WTC11 (cell line): ENCODE measurements around the gene BOLA3.

Experiments used
- ATF3 ChIP-seq: sonication (generic); formaldehyde crosslinking; conservative IDR thresholded peaks from 2 replicates; pipeline ENCODE4 v1.8.1; 2022; ENCODE audit warnings: mild to moderate bottlenecking, missing genetic modification reagents
- ATF6 ChIP-seq: sonication (generic); formaldehyde crosslinking; IDR thresholded peaks from 2 replicates; pipeline ENCODE4 v1.8.1; 2023; ENCODE audit warnings: mild to moderate bottlenecking, missing genetic modification reagents
- CREB1 ChIP-seq: sonication (generic); formaldehyde crosslinking; IDR thresholded peaks from 2 replicates; pipeline ENCODE4 v1.8.0; 2023; ENCODE audit warnings: mild to moderate bottlenecking, missing genetic modification reagents
- CTCF ChIP-seq: fragments of 200-600 bp; IDR thresholded peaks from 2 replicates; pipeline ENCODE4 v1.8.0; 2022; ENCODE audit warnings: antibody characterized with exemption
- ESRRA ChIP-seq: sonication (generic); formaldehyde crosslinking; IDR thresholded peaks from 2 replicates; pipeline ENCODE4 v1.8.1; 2022; ENCODE audit warnings: mild to moderate bottlenecking, missing genetic modification reagents, borderline replicate concordance
- GRHL2 ChIP-seq: fragments of 250-450 bp; sonication (Bioruptor Pico); IDR thresholded peaks from 2 replicates; pipeline ENCODE4 v1.8.0; 2022; ENCODE audit warnings: mild to moderate bottlenecking, moderate library complexity; ENCODE audit not compliant: insufficient replicate concordance, severe bottlenecking
- NR2C2 ChIP-seq: sonication (generic); formaldehyde crosslinking; IDR thresholded peaks from 2 replicates; pipeline ENCODE4 v1.8.0; 2022; ENCODE audit warnings: mild to moderate bottlenecking, missing genetic modification reagents
- RELA ChIP-seq: sonication (generic); formaldehyde crosslinking; IDR thresholded peaks from 2 replicates; pipeline ENCODE4 v1.8.1; 2022; ENCODE audit warnings: missing genetic modification reagents, mild to moderate bottlenecking, borderline replicate concordance
- ZNF263 ChIP-seq: sonication (generic); formaldehyde crosslinking; IDR thresholded peaks from 2 replicates; pipeline ENCODE4 v1.8.1; 2022; ENCODE audit warnings: low read depth, mild to moderate bottlenecking, moderate library complexity, missing genetic modification reagents

- TF ChIP-seq ESRRA (CRISPR knock-in tag) (no peak), ATF3 (CRISPR knock-in tag) (no peak), CTCF (no peak), NR2C2 (CRISPR knock-in tag) (no peak), ATF6 (no peak), GRHL2 (no peak), CREB1 (no peak), ZNF263 (CRISPR knock-in tag) (no peak), RELA (no peak)
Measured at GRCh38 chr2:74101574-74102300, 46.0 kb downstream of the BOLA3 start.
